ENCODE measurements around the gene ST6GALNAC1. TPM values are rescaled to one million over a fixed set of nuclear protein-coding genes. Genes with fewer than 3 reads are reported as not detected.

ST6GALNAC1 gene
- total and polyA plus RNA-seq, 10 of the 15 experiments (the other 5 are each of a cell fraction or from before 2014, with no cell fraction given), result 0.08 TPM; not detected in 9

DNA sequence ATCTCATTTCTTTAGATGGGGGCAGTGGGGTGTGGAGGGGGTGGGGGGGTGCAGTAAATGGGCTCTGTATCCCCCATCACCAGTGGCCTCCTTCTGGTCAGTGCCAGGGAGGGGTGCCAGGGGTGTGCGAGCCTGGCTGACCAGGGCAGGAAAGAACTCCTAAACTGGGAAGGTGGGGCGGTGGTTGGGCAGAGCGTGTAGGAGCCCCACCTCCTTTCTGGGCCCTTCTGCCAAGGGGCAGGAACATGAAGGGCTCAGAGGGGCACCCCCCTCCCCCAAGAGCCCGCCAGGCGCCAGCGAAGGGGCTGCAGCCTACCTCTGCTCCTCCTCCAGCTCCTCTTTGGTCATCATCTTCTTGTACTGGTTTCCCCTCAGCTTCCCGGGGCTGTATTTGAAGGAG, 41.2 kb upstream of the ST6GALNAC1 start:
- Histone ChIP-seq H3K4me1 (ENCODE audit: control insufficient read depth, insufficient read depth, low read length) (no peaks in the 10 kb centered on the region), H3K9me3 (replicated peaks; ENCODE audit: control insufficient read depth, insufficient read depth, low read length) (no peaks in the 10 kb centered on the region), H3K9ac (ENCODE audit: control insufficient read depth, insufficient read depth, low read length) (no peak overlapping the region), H3K27ac (ENCODE audit: control insufficient read depth, insufficient read depth) (no peak overlapping the region), H3K27me3 (replicated peaks in 1 of 2; ENCODE audit: control insufficient read depth in 2 of 2, insufficient read depth in 2 of 2, low read length in 1 of 2) (peaks cover 0 to 1% of the 10 kb centered on the region in 2 experiments; a peak in 2 of 4 replicates), H3K4me3 (no peak overlapping the region), H2AFZ (ENCODE audit: control insufficient read depth, low read depth, low read length) (no peak overlapping the region), H3K4me2 (ENCODE audit: control insufficient read depth, insufficient read depth) (no peak overlapping the region), H3K36me3 (ENCODE audit: control insufficient read depth in 2 of 2, insufficient read depth in 2 of 2, low read length in 1 of 2) (no peaks in the 10 kb centered on the region), H4K20me1 (ENCODE audit: control insufficient read depth, insufficient read depth) (no peaks in the 10 kb centered on the region), H3K79me2 (ENCODE audit: control insufficient read depth, insufficient read depth, low read length) (no peaks in the 10 kb centered on the region)
- in situ Hi-C loops (cut with MboI) (loop anchor here (5.0 kb wide), 1 partner anchor 162 kb away; no protein-coding TSS in a partner anchor), intact Hi-C loops (cut with micrococcal nuclease; ENCODE audit: unreplicated experiment) (no loop called here)
- POLR2A ChIA-PET, result no interaction called here
- RAD21 ChIA-PET (ENCODE audit: unreplicated experiment), result no interaction called here
- SMC1A ChIA-PET (ENCODE audit: uncharacterized antibody, unreplicated experiment), result no interaction called here
- WGBS (ENCODE audit: insufficient coverage, insufficient replicate concordance, low lambda C conversion rate, missing lambda C conversion rate), result 34% methylated on average over 7 of the region's 7 CpGs
- CTCF ChIA-PET, result interaction anchor here (1.0 to 3.0 kb wide), 2 partner anchors 29 to 90 kb away, joined by 3 to 9 read pairs; no protein-coding TSS in a partner anchor
- ATAC-seq, result no peak
- FAIRE-seq, result no peak
- TF ChIP-seq FOXK2 (IDR thresholded peaks at IDR 0.05) (no peak), PAX5 (IDR thresholded peaks at IDR 0.05; ENCODE audit: borderline replicate concordance, low read depth, low read length) (no peak), NFIC (IDR thresholded peaks at IDR 0.05; ENCODE audit: low read depth, low read length) (no peak), IKZF1 (conservative IDR thresholded peaks at IDR 0.05) (no peak), TCF7 (IDR thresholded peaks at IDR 0.05; ENCODE audit: borderline replicate concordance) (no peak), MYB (IDR thresholded peaks at IDR 0.05; ENCODE audit: borderline replicate concordance, low read depth, low read length) (no peak)
- TF ChIP-seq, protein P1, sequence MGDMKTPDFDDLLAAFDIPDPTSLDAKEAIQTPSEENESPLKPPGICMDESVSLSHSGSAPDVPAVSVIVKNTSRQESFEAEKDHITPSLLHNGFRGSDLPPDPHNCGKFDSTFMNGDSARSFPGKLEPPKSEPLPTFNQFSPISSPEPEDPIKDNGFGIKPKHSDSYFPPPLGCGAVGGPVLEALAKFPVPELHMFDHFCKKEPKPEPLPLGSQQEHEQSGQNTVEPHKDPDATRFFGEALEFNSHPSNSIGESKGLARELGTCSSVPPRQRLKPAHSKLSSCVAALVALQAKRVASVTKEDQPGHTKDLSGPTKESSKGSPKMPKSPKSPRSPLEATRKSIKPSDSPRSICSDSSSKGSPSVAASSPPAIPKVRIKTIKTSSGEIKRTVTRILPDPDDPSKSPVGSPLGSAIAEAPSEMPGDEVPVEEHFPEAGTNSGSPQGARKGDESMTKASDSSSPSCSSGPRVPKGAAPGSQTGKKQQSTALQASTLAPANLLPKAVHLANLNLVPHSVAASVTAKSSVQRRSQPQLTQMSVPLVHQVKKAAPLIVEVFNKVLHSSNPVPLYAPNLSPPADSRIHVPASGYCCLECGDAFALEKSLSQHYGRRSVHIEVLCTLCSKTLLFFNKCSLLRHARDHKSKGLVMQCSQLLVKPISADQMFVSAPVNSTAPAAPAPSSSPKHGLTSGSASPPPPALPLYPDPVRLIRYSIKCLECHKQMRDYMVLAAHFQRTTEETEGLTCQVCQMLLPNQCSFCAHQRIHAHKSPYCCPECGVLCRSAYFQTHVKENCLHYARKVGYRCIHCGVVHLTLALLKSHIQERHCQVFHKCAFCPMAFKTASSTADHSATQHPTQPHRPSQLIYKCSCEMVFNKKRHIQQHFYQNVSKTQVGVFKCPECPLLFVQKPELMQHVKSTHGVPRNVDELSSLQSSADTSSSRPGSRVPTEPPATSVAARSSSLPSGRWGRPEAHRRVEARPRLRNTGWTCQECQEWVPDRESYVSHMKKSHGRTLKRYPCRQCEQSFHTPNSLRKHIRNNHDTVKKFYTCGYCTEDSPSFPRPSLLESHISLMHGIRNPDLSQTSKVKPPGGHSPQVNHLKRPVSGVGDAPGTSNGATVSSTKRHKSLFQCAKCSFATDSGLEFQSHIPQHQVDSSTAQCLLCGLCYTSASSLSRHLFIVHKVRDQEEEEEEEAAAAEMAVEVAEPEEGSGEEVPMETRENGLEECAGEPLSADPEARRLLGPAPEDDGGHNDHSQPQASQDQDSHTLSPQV (IDR thresholded peaks at IDR 0.05), result no peak
- DNase-seq (ENCODE audit: low read depth, low spot score), result no peak
- BruUV-seq (replicated peaks), result no TSS peak
